Activated CD4-positive, alpha-beta T cell treated with anti-CD3 and anti-CD28 coated beads for 1 hour (primary cell): ENCODE results near the gene MRPL20.
"Not testable (repeated sequence)": the region's sequence is repeated elsewhere in the genome, so short reads cannot be mapped to it uniquely, and the experiment has no call there.

Experiments
- DNase-seq: peaks from one replicate; pipeline ENCODE4 v3.0.0-alpha.2; 2020

The MRPL20 gene

GRCh38 chr1:1425753-1426495 is 18.8 kb upstream of the MRPL20 start:
- DNase-seq, result no peak

GRCh38 chr1:1425426-1425752 is 18.3 kb upstream of the MRPL20 start:
- DNase-seq, result no peak

GRCh38 chr1:1424707-1425106 is 17.6 kb upstream of the MRPL20 start:
- DNase-seq, result no peak

GRCh38 chr1:1423245-1423597 is 16.1 kb upstream of the MRPL20 start:
- no peak for DNase-seq

- no peak for DNase-seq
These were observed 15.6 kb upstream of the MRPL20 start for GRCh38 chr1:1422465-1423244.

- DNase-seq, result no peak
These were observed 14.9 kb upstream of the MRPL20 start for GRCh38 chr1:1421907-1422464.

GRCh38 chr1:1421147-1421906 is 14.2 kb upstream of the MRPL20 start, which contains the start of gene ANKRD65:
Gene ANKRD65, minus strand, starts transcription at chr1:1421276. Its CDS starts 271 bp downstream, at chr1:1421005.
- no peak for DNase-seq

- no peak for DNase-seq
These were observed 13.6 kb upstream of the MRPL20 start for GRCh38 chr1:1420654-1421141.

- no peak for DNase-seq
These were observed 12.9 kb upstream of the MRPL20 start for GRCh38 chr1:1419813-1420653.

- DNase-seq, result no peak
These were observed 12.3 kb upstream of the MRPL20 start for GRCh38 chr1:1419363-1419812.

- no peak for DNase-seq
These were observed 11.6 kb upstream of the MRPL20 start for GRCh38 chr1:1418464-1419362.

- not testable (repeated sequence) for DNase-seq
These were observed 10.9 kb upstream of the MRPL20 start for GRCh38 chr1:1417825-1418463.

- not testable (repeated sequence) for DNase-seq
These were observed 10.3 kb upstream of the MRPL20 start for GRCh38 chr1:1417396-1417795.

- DNase-seq, result no peak
These were observed 8.7 kb upstream of the MRPL20 start for GRCh38 chr1:1415751-1416150.

GRCh38 chr1:1412311-1412902 is 5.3 kb upstream of the MRPL20 start:
- not testable (repeated sequence) for DNase-seq

- DNase-seq, result no peak
These were observed 4.5 kb upstream of the MRPL20 start for GRCh38 chr1:1411626-1412025.

GRCh38 chr1:1410238-1410637 is 3.1 kb upstream of the MRPL20 start:
- not testable (repeated sequence) for DNase-seq

GRCh38 chr1:1407636-1408318 is 684 bp upstream of the MRPL20 start:
- DNase-seq, result no peak

- no peak for DNase-seq
These were observed 832 bp downstream of the MRPL20 start for GRCh38 chr1:1406101-1406820.
